AG09319 (cell line): ENCODE measurements around the gene CAMTA1.

Experiments used
- DNase-seq: peaks from one replicate; pipeline ENCODE4 v3.0.0-alpha.2; 2010; ENCODE audit warnings: low read depth; ENCODE audit errors: extremely low read depth
- TF ChIP-seq, protein P1 (sequence below): IDR thresholded peaks from 2 replicates; pipeline ENCODE4 v1.5.1; 2011; ENCODE audit warnings: low read depth, mild to moderate bottlenecking, inconsistent platforms, low read length, moderate library complexity

The CAMTA1 gene

DNA sequence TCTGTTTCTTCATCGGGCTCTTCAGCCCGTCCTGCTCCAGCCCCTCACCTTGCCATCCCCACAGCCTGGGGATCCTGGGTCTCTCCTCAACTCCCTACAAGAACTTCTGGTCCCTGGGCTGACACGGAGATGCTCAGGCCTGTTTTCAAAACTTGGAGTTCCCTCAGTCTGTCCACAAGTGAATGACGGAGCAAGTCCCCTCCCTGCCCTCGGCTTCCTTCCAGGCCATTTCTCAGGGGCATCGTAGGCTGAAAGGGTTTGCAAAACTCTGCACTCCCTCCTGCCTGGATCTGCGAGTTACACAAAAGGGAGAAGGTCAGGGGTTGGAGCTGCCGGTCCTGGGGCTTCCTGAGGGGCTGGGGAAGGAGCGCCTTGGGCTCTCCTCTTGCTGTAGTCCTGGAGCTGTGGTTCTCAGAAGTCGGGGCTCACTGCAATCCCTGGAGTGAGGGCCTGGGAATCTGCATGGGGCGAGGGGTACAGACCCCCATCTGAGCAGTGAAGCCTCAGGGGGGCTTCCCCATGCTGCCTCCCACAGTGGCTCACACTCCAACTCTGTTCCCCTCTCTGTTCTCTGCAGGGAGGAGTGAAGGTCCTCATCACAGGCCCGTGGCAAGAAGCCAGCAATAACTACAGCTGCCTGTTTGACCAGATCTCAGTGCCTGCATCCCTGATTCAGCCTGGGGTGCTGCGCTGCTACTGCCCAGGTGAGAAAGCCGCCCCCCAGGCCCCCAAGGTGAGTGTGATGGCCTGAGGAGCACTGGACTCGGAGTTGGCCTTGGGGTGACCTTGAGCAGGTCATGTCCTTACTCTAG lies 885.3 kb downstream of the CAMTA1 start:
- DNase-seq: no peak
- TF ChIP-seq, protein P1, sequence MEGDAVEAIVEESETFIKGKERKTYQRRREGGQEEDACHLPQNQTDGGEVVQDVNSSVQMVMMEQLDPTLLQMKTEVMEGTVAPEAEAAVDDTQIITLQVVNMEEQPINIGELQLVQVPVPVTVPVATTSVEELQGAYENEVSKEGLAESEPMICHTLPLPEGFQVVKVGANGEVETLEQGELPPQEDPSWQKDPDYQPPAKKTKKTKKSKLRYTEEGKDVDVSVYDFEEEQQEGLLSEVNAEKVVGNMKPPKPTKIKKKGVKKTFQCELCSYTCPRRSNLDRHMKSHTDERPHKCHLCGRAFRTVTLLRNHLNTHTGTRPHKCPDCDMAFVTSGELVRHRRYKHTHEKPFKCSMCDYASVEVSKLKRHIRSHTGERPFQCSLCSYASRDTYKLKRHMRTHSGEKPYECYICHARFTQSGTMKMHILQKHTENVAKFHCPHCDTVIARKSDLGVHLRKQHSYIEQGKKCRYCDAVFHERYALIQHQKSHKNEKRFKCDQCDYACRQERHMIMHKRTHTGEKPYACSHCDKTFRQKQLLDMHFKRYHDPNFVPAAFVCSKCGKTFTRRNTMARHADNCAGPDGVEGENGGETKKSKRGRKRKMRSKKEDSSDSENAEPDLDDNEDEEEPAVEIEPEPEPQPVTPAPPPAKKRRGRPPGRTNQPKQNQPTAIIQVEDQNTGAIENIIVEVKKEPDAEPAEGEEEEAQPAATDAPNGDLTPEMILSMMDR: no peak

DNA sequence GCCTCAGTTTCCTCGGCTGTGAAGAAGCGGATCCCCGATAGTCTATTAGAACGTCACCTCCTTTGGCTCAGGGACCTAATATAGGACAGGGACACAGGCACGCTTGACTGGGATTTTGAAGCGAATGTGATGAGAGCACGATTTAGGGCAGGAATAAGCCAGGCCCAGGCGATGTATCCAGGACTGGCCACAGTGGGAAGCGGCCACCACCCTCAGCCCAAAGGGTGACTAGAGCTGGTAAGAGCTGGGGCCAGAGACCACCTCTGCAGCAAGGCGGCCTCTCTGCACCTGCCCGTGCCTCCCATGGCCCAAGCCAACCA lies 885.9 kb downstream of the CAMTA1 start:
- TF ChIP-seq, protein P1: no peak
- no peak for DNase-seq

DNA sequence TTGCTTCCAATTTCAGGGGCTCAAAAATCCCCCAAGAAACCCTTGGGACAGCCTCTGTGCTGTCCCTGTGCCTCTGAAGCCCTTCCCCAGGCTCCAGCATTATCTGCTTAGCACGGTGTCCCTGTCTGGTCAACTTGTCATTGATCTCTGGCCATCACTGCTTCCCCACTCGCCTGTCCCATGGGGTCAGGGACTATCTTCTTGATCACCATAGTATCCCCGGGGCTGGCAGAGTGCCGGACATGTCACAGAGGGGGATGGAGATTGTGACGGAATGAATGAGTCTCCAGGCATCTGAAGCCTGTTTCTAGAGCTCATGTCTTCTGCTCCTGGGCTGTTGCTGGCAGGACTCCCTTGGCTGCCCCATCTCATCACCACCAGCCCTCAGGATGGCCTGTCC lies 886.4 kb downstream of the CAMTA1 start:
- DNase-seq: no peak
- TF ChIP-seq, protein P1: no peak

DNA sequence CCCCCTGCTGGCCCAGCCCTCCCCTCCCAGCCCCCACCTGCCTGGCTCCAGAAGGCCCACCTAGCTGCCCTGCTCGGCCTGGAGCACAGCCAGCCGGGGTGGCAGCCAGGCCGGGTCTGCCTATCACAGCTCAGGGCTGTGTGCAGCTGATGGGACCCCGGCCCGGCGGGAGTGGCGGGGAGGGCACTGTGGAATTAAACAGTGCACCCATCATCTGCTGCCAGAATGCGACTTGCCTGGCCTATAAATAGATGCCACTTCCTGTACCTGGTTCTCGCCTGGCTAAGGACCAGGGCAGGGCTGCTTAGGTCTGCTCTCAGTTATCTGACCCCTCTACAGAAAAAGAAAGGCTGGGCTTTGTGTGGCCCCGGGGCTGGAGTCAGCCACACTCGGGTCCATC lies 887.6 kb downstream of the CAMTA1 start:
- no peak for DNase-seq
- TF ChIP-seq, protein P1: no peak

- TF ChIP-seq, protein P1: no peak
- no peak for DNase-seq
Observed at GRCh38 chr1:7674972-7675371, 889.7 kb downstream of the CAMTA1 start.

DNA sequence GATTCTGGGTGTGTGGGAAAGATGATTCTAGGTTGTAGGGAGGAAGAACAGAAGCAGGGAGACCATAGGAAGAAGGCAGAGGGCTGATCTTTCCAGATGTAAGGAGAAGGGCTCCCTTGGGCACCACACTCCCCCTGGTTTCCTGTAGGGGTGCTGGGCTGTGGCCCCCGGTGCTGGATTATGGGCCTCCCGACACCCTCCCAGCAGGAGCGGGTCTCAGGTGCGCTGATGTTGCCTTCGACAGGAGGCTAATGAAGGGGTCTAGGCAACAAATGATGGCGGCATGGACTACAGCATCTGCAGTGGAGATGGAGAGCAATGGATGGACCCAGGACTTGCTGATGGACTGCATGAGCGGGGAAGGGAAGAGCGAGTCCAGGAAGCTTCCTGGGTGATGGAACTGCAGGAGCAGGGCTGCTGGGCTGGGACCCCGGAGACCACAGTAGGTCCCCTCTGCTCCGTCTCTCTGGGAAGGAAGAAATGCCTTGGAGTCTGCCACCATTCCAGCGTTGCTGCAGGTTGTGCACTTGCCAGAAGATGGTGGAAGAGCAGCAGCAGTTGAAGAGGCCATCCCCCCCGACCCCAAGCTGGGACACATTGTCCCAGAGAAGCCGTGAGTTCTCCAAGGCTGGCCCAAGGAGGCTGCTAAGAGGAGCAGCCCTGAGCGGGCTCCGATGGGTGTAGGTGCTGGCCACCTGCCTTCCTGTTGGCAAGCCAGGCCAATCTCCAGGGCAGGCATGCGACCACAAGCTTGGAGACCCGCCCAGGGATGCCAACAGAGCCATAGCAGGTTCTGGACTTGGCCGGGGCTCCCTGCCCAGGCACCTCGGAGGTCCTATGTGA lies 890.4 kb downstream of the CAMTA1 start:
- TF ChIP-seq, protein P1: no peak
- DNase-seq: no peak
